Small intestine (tissue), 4 donors: ENCODE results near the gene SCYGR7. TPM values are rescaled to one million over a fixed set of nuclear protein-coding genes. Genes with fewer than 3 reads are reported as not detected.

Source experiments
- polyA plus RNA-seq, 4 donors: library from polyadenylated mRNA; stranded (reverse) in 3 of 4; unstranded in 1 of 4; fragments of 200-250 nt in 3 of 4; fragments of 120-200 nt in 1 of 4; gene quantifications; one replicate each; pipeline versions ENCODE4 v1.2.1 to v1.2.3, GENCODE V29; 2013
- donor health status: healthy with polysubstance abuse.
- donor health status: Bipolar disorder and iron deficiency.
- donor health status: healthy.

SCYGR7 gene
- polyA plus RNA-seq, 4 donors: not detected

Other genes with a start within 250 kb of the SCYGR7 start
- gene SCYGR2, start 129.4 kb upstream of the SCYGR7 start, polyA plus RNA-seq: not detected
- not detected for gene SCYGR3, start 113.5 kb upstream of the SCYGR7 start, polyA plus RNA-seq
- gene SCYGR4, start 110.8 kb upstream of the SCYGR7 start, polyA plus RNA-seq: not detected
- gene SCYGR5, start 61.5 kb upstream of the SCYGR7 start, polyA plus RNA-seq: not detected
- gene SLC19A3, start 10.3 kb upstream of the SCYGR7 start, polyA plus RNA-seq: 10 to 100 TPM in 1 of 4 donors, 1 to 10 TPM in 3; 4.0 to 81.5 (median 7.7) TPM
- gene SCYGR6, start 3.6 kb upstream of the SCYGR7 start, polyA plus RNA-seq: not detected
- not detected for gene SCYGR8, start 17.6 kb downstream of the SCYGR7 start, polyA plus RNA-seq
- gene CCL20, start 85.5 kb downstream of the SCYGR7 start, polyA plus RNA-seq: 10 to 100 TPM in 2 of 4 donors, 1 to 10 TPM in 2; 9.6 to 15.9 (median 11.3) TPM
- gene DAW1, start 143.3 kb downstream of the SCYGR7 start, polyA plus RNA-seq: under 1 TPM in 1 of 4 donors, not detected in 3; 0.07 TPM